Inflammatory macrophage treated with lipopolysaccharide for 1 hour (primary cell): ENCODE results near the gene USP3.
"Not testable (repeated sequence)": the region's sequence is repeated elsewhere in the genome, so short reads cannot be mapped to it uniquely, and the experiment has no call there.

ENCODE experiments used
- DNase-seq, 2 donors: peaks; one replicate each; pipeline ENCODE4 v3.0.0-alpha.2; 2020 to 2022

USP3 gene

DNA sequence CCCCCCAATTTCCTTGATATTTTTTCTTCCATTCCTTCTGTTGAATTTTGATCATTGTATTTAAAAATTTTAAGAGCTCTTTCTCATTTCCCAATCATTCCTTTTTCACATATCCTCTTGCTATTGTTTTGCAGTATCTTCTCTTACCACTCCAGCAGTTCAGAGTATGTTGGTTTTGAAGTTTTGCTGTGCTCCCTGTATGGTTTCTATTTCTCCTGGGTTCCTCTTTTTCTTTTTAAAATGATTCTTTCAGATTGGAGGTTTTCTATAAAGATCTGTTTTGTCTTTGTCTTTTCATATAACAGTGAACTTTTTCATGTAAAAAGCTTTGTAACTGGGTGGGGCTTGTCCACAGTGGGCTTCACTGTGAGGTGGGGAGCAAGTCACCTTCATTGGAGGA, 12.8 kb downstream of the USP3 start:
- no peak for DNase-seq

DNA sequence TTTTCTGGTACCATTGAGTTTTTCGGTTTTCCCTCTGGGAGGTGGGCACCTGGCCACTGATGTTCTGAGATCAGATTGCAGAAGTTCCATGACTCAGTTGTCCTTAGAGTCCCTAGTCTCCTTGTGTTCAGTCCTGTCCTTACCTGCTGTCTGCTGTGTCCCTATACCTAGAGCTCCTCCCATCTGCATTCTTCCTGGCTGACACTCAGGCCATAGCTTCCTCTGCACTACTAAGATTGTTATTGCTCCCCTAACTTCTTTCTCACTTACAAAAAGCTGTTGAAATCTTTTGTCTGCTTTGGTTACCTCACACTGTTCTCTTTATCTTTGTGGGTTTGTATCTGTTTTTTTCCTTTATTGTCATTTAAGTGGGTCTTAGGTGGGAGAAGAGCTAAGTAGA, 13.2 kb downstream of the USP3 start:
- DNase-seq = no peak

DNA sequence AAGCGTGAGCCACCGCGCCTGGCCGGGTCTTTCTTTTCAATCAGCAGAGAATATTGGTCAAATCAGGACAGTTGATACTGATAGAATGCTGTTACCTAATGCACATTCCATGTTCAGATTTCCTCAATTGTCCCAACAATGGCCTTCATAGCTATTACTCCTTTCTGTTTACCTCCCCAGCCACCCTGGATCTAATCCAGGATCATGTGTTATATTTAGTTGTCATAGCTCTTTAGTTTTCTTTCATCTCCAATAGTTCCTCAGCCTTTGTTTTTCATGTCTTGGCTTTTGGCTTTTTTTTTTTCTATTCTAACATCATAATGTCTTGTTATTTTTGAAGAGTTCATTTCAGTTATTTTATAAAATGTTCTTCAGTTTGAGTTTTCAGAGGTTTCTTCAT, 14.6 kb downstream of the USP3 start:
- DNase-seq = no peak

DNA sequence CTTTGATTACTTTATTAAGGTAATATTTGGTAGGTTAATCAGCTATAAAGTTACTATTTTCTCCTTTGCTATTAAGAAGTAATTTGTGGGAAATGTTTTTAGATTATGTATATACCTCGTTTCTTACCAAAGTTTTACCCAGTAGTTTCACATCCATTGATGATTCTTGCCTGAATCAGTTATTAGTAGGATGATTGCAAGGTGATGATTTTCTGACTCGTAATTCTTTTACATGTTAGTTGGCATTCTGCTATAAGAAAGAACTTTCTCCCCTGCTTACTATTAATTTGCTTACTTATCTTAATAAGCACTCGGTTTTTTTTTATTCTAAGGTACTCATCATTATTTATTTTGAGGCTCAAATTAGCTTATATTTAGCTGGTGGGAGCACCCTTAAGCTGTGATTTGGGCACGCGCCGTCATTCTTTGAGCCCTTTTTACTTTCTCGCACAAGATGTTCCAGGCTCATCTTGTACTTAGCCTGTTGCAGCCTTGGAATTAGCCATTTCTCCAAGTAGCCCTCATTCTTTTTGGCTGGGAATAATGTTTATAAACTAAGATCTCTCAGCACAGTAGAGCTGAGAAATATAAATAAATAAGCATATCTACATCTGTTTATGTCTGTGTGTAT, 15.3 kb downstream of the USP3 start:
- DNase-seq = no peak

DNA sequence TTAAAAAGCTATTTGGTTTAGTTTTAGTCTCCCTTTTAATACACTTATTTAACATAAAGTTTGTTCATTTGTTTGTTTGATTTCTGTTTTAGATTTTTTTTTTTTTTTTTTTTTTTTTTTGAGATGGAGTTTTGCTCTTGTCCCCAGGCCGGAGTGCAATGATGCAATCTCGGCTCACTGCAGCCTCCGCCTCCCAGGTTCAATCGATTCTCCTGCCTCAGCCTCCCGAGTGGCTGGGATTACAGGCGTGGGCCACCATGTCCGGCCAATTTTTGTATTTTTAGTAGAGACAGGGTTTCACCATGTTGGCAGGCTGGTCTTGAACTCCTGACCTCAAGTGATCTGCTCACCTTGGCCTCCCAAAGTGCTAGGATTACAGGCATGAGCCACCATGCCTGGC, 16.1 kb downstream of the USP3 start:
- not testable (repeated sequence) for DNase-seq

DNA sequence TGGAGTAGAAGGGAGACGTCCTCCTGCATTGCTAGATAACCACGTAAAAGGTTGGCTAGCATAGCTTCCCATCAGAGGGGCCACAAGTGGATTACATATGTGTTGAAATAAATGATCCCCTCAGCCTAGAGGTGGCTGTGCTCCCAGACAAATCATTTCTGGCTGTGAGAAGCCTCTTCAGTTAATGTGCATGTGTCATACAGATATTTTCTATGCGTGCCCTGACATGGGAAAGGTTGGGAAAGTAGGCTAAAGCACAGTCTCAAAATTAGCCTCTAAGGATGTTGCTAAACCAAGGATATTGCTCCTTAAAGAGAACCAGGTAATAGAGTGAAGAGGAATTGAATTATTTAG, 17.8 kb downstream of the USP3 start:
- no peak for DNase-seq

DNA sequence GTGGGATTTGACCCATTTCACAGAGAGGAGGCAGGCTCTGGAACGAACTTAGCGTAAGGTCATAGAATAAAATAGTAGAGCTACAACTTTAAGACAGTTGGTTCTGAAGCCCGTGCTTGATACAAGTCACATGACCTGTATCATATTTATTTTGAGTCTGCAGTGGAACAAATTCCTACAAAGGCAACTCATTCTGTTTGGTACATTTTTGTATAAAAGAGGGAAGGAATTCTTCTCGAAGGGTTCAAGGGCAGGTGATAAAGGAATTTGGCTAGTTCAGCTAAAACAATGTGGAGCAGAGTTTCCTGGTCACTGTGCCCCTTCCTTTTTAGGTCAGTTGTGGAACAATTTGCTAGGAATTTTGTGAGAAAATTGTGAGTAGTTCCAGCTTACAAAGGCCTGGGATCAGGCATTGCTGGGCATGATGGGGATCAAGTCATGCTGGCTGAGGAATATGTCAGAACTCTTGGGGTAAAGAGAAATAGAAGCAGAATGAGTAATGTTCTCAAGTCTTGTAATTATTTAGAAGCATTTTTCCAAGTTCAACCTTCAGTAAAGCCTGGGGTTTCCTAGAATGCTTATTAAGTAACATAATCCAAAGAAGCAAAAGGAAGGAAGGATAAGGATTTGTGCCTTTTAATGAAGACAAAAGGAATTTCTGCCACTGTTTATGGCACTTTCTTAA, 19.1 kb downstream of the USP3 start:
- DNase-seq = no peak

DNA sequence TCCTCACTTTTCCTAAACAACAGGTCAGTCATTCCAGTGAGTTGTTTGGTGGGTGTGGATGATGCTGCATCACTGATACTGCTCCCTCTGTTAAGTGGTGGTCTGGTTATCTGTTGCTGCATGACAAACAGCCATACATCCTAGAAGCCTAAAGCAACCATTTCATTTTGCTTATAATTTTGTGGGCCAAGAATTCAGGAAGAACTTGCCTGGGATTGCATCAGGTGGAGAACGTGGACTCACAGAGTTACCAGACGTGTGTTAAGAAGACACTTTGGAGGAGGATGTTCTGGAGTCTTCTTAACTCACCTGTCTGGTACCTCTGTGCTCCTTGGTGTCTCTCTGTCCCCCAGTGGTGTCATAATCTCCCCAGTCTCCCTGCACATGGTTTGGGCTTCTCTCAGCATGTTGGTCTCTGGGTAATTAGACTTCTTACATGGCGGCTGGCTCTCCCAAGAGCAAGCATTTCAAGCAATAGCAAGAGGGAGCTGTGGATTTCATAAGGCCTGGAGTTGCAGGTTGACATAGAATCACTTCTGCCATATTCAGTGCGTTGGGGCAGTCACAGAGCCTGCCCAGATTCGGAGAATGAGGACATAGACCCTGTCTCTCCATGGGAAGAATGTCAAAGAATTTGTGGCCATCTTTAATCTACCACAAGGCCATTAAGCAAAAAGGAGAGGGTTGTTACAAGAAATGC, 20.1 kb downstream of the USP3 start:
- no peak for DNase-seq

DNA sequence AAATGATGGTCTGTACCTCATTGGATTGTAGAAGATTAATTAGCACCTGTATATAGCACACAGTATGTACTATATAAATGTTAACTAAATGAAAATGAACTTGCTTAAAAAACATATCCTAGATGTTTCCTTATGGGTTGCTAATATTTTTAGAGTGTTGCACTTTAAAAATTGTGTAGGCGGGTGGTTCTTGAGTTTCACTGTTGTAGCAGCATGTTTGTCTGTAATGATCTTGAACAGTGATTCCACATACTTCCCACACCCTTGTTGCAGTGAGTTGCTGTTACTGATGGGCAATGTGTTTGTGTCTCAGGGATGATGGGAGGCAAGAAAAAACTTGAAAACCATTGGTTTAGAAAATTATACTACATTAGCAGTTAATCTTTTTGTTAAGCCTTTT, 22.0 kb downstream of the USP3 start:
- peak; percentile 49 to 60 for DNase-seq

DNA sequence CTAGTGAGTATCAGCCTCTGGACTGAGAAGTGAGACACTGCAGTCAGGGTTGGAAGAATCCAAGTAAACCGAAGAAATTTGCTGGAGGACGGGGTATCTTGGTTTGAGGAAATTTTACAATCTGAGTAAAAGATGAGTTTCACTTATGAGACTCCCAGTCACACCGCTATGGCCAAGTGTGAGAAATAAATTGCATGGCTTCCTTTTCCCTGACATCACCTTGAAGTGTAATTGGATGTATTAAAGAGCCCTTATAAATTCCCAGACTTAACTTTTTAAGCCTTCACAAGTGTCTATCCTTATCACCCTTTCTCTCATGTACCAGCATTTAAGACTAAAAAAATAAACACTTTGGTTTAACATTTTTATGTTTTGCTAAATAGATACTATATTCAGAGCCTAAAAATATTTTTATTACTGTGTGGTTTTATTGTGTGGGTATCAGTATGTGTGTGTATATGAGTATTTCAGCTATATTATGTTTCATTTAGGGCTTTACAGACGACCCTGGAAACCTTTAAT, 23.8 kb downstream of the USP3 start:
- DNase-seq = no peak

DNA sequence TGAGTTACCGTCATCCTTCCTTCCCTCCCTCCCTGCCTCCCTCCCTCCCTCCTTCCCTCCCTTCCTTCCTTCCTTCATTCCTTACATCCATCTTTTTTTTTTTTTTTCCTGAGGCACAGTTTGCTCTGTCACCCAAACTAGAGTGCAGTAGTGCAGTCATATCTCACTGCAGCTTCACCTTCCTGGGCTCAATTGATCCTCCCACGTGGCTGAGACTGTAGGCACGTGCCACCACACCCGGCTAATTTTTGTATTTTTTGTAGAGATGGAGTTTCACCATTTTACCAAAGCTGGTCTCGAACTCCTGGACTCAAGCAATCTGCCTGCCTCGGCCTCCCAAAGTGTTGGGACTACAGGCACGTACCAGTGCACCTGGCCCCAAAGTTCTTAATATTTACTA, 25.8 kb downstream of the USP3 start:
- no peak for DNase-seq

DNA sequence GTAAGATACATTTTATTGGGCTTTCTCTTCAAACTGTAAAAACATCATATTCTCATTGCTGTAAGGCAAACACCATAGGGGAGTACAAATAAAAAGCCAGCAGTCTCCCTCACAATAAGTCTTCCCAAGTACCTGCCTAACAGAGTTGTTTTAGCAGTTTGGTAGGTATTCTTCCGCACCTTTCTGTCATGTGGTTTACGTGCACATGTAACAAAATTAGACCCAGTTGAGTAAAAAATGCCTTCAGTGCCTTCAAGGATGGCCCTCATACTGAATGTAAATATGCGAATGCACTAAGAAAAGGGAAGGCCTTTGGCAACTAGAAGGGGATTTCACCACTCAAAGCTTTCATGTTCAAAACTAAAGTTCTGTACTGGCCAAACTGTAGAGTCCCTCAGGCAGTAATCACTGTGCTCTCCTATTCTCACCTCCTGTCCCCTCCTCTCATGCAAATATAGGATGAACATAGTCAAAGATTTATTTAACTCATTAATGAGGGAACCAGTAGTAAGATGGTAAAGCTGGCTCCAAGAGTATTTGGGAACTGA, 26.4 kb downstream of the USP3 start:
- peak in 1 of 2 donors; percentile 44 for DNase-seq

DNA sequence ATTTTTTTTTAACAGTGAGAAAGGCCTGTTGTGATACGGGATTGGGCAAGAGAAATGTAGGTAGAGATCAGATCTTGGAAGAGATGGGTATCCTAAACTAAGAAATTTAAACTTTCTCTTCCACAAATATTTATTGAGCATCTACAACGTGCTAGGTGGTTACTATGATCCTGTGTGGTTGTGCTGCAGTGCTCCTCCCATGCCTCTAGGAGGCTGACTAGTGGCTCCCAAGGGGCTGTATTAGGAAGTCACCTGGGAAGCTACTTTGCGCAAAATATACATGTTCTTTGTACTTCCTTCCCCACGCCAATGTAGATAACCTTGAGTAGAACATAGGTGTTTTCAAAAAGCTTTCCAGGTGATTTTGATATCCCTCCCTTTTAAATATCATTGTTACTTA, 27.2 kb downstream of the USP3 start:
- no peak for DNase-seq

DNA sequence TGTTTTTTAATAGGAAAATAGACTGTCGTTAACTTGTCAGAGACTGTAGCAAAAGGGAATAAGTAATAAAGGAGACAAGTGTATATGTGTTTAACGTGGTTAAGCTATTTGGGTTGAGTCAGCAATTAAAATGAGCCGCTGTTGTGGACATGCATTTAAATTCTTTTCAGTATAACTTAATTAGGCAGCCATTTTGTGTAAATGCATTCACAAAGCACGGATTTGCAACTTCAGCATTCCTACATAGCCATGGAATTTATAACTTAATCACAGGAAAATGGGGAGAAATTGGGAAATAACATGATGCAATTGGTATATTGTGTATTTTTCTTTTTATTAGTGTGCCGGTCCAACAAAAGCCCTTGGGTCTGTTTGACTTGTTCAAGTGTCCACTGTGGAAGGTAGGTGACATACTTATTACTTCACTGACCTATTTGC, 27.9 kb downstream of the USP3 start:
- no peak for DNase-seq

DNA sequence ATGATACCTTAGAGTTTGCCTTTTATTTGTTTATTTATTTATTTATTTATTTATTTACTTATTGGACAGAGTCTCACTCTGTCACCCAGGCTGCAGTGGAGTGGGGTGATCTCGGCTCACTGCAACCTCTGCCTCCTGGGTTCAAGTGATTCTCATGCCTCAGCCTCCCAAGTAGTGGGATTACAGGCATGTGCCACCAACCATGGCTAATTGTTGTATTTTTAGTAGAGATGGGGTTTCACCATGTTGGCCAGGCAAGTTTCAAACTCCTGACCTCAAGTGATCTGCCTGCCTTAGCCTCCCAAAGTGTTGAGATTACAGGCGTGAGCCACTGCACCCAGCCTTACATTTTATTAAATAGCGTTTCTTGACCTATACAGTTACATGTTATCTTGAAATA, 30.5 kb downstream of the USP3 start:
- not testable (repeated sequence) for DNase-seq

DNA sequence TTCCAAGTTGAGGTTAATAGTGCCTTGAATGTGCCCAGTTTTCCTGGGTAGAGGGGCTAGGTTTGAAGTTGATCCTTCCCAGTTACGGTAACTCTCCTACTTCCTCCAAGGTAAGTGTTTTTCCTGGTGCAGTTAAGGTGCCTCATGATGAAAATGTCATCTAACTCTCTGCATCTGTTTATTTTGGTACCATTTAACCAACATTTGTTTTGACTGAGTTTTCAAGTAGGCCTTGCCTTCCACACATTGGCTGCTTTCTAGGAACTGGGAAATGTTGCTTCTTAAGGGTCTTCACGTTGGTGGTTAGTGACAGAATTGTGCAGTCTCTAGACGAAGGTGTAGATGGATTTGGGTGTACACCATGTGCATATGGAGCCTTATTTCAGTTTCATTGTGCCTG, 31.3 kb downstream of the USP3 start:
- no peak for DNase-seq

DNA sequence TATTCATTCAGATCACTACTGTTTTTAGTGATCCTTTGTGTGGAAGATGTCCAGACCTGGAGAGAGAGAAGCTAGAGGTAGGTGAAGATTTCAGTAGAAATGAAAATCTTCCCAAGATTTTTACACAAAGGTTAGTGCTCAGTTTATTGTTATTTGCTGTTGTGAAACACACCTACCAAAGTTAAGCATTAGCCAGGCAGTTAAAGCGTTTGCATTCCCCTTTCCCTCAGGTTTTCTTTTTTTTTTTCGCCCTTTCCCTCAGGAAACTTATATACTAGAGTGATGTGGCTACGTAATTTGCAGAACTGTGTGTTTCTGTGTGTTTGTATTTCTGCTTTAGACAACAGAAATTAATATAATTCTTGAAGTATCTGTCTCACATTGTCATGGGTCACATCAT, 34.5 kb downstream of the USP3 start:
- DNase-seq = no peak

DNA sequence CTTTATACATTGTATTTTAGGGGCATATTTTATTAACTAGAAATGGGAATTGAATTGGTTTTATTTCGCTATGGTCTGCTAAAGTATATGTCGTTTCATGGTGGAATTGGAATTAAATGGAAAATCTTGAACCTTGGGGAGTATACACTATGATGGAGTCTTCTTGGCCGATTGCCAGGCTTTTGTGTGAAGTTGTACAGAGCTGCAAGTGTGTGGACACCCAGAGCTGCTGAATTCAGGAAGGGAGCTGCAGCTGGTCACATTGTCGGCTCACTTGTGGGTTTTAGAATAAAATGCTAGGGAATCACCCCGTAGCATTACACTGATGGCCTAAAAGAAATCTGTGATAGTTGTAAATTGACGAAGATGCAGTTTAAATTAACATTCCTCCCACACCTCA, 35.1 kb downstream of the USP3 start:
- DNase-seq = peak; percentile 51 to 66

DNA sequence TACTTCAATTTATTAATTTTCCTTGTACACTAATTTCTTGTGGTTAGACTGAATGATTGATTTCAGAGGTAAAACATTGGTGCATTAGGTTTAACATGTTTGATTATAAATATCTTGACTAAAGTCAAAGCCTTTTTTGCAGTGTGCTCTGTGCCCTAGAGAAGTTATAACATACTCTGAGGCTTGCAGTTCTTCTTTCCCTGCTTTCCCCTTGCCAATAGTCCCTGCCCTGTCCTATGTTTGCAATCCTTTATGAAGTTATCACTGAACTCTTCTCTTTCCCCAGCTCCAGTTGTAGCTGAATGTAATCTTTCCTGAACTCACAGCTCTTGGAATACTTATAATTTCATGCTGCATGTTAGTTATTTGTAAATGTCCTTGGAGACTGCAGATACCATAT, 35.6 kb downstream of the USP3 start:
- DNase-seq = peak in 1 of 2 donors; percentile 16

DNA sequence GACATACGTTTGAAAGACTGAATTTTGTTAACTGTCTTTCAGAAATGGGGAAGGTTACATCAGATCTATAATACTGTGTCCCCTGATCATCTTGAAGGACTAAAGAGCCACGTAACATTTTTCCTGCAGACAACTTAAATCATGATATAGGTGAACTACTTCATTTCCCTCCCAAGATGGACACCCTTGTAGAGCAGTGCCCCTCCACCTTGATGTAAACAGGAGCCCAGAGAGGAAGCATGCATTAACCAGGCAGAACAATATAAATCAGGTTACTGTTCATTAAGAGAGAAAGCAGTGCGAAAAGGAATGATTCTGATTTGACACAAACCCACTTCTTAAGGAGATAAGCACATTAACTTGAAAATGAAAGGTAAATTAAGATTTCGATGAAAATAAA, 36.1 kb downstream of the USP3 start:
- DNase-seq = no peak

DNA sequence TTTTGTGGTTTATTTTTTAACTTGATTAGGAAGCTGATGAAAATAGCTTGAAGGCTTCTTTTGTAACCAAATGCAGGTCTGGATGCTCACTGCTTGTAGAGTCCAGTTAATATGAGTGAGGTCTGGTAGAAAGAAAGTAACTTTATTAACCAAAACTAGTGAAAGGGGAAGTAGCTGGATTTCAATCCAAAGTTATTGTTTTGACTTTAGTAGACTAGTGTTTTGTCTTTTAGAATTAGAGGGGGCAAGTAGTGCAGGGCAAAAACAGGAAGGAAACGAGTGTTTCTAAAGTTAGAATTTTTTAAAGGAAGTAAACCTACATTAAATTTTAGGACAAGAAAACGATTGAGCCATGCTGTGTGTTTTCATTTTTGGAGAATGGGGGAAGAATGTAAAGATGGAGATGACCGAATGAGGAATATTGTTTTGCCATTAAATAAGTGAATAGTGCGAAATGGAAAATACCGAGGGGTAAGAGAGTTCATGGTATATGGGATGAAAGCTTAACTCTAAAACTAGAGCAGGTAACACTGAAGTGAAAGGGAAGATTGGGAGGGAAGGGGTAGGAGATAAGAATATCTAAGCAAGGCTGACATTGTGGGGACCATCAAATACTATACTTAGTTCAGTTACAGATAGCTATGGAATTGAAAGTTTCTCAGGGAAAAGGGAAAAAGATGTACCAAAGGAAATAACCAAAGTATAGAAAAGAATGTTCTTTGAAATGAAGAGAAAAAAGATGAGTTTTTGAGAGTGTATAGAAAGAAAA, 40.0 kb downstream of the USP3 start:
- DNase-seq = peak; percentile 73 to 74

DNA sequence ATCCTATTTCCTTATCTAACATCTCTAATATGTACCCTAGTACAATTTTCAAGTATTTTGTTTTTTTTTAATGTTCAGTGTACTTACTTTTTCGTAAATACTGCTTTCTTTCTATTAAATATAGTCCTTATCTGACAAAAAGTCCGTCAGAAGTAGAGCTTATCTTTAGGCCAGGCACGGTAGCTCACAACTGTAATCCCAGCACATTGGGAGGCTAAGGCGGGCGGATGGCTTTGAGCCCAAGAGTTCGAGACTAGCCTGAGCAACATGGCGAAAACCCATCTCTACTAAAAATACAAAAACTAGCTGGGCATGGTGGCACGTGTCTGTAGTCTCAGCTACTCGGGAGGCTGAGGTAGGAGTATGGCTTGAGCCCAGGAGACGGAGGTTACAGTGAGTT, 41.1 kb downstream of the USP3 start:
- no peak for DNase-seq

DNA sequence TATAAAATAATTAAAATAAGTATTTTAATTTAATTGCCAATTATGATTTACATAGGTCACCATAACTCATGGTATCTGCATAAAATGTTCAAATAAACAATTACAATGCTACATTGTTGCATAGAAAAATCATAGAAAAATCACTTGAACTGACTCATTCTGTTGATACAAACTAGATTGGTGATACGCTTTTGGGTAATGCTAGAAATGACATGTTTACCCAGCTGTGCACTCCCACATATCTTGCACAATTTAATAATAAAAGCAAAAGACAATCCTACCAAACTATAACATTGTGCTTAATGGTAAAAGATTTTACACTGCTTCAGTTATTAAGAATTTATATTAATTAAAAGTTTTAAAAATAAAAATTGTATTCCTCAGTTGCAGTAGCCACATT, 47.0 kb downstream of the USP3 start:
- DNase-seq = peak; percentile 58 to 68
